GM12878 (cell line): ENCODE measurements around the gene KIF26A. TPM values are rescaled to one million over a fixed set of nuclear protein-coding genes. Genes with fewer than 3 reads are reported as not detected.

ENCODE experiments used
- ATAC-seq: fragments of 200-7000 bp; cut with Tn5 transposase; 3 replicates; pipeline ENCODE4 v1.9.1; 2020; ENCODE audit warnings: mild to moderate bottlenecking, moderate library complexity
- BruUV-seq: library from RNA; stranded (reverse); fragments of 400-500 nt; replicated peaks from 2 replicates; lab custom pipeline; 2021; lab: Mats Ljungman, UMichigan
- CTCF ChIA-PET: fragments of 300-600 bp; sonication (Branson Sonifier 250); formaldehyde crosslinking; extraction: SDS; loops from one replicate; lab custom pipeline; 2021; ENCODE audit warnings: inconsistent platforms; lab: Yijun Ruan, JAX
- POLR2A ChIA-PET: fragments of 350-600 bp; formaldehyde crosslinking; extraction: SDS; loops from one replicate; lab custom pipeline; 2021; ENCODE audit warnings: inconsistent platforms; lab: Charles Lee
- RAD21 ChIA-PET: fragments of 300-600 bp; sonication (Branson Sonifier 250); formaldehyde crosslinking; loops from one replicate; lab custom pipeline; 2023; ENCODE audit warnings: antibody characterized with exemption; ENCODE audit not compliant: unreplicated experiment; lab: Charles Lee
- SMC1A ChIA-PET: fragments of 300-600 bp; sonication (Branson Sonifier 250); formaldehyde crosslinking; loops from one replicate; lab custom pipeline; 2023; ENCODE audit not compliant: unreplicated experiment, uncharacterized antibody; lab: Charles Lee
- DNase-seq: peaks from one replicate; pipeline ENCODE4 v3.0.0-alpha.2; 2011; ENCODE audit warnings: low read depth, low spot score
- FAIRE-seq: peaks from 3 replicates; lab custom pipeline; 2011; peaks lifted over from hg19 to GRCh38; lab: Jason Lieb, UNC
- H2AFZ ChIP-seq: 2 replicates; pipeline ENCODE4 v1.6.0; 2011; ENCODE audit warnings: low read depth, low read length, control low read depth; ENCODE audit not compliant: control insufficient read depth
- H3K27ac ChIP-seq: 2 replicates; pipeline ENCODE4 v1.5.1; 2011; ENCODE audit warnings: control low read depth; ENCODE audit not compliant: control insufficient read depth, insufficient read depth
- H3K27me3 ChIP-seq, 2 experiments: replicated peaks in 1 of 2; 2 replicates each; pipeline versions ENCODE4 v1.6.0 to v1.6.1; 2011; ENCODE audit warnings: low read length in 1 of 2; ENCODE audit not compliant: control insufficient read depth in 2 of 2, insufficient read depth in 2 of 2
- H3K36me3 ChIP-seq, 2 experiments: 2 replicates each; pipeline ENCODE4 v1.5.1; 2011; ENCODE audit warnings: low read length in 1 of 2; ENCODE audit not compliant: control insufficient read depth in 2 of 2, insufficient read depth in 2 of 2
- H3K4me1 ChIP-seq: 2 replicates; pipeline ENCODE4 v1.6.1; 2011; ENCODE audit warnings: mild to moderate bottlenecking, low read length, moderate library complexity, mixed read lengths; ENCODE audit not compliant: control insufficient read depth, insufficient read depth
- H3K4me2 ChIP-seq: 2 replicates; pipeline ENCODE4 v1.6.0; 2011; ENCODE audit warnings: control low read depth; ENCODE audit not compliant: control insufficient read depth, insufficient read depth
- H3K4me3 ChIP-seq: fragments of 200-600 bp; sonication (generic); 2 replicates; pipeline ENCODE4 v1.5.1; 2016
- H3K79me2 ChIP-seq: 2 replicates; pipeline ENCODE4 v1.6.0; 2011; ENCODE audit warnings: low read length; ENCODE audit not compliant: control insufficient read depth, insufficient read depth
- H3K9ac ChIP-seq: 2 replicates; pipeline ENCODE4 v1.8.0; 2011; ENCODE audit warnings: low read length, control low read depth, mixed read lengths; ENCODE audit not compliant: control insufficient read depth, insufficient read depth
- H3K9me3 ChIP-seq: replicated peaks from 3 replicates; pipeline ENCODE4 v1.5.1; 2011; ENCODE audit warnings: mild to moderate bottlenecking, low read length; ENCODE audit not compliant: control insufficient read depth, insufficient read depth
- H4K20me1 ChIP-seq: 2 replicates; pipeline ENCODE4 v1.6.0; 2011; ENCODE audit not compliant: control insufficient read depth, insufficient read depth
- EZH2 ChIP-seq: IDR thresholded peaks from 2 replicates; pipeline ENCODE4 v1.6.1; 2012; ENCODE audit warnings: low read depth, mild to moderate bottlenecking, control low read depth, inconsistent platforms, low read length, borderline replicate concordance; ENCODE audit not compliant: control insufficient read depth
- ZNF217 ChIP-seq: fragments of 450-650 bp; IDR thresholded peaks from 2 replicates; pipeline ENCODE4 v1.6.1; 2017; ENCODE audit warnings: antibody characterized with exemption, mild to moderate bottlenecking
- ZNF274 ChIP-seq: IDR thresholded peaks from one replicate; pipeline ENCODE4 v1.8.0; 2011; ENCODE audit not compliant: insufficient read length, insufficient read depth
- WGBS: methylation state at CpG from one replicate; pipeline ENCODE4 v1.1.6; 2016; ENCODE audit warnings: low lambda C conversion rate; ENCODE audit not compliant: insufficient replicate concordance, insufficient coverage; ENCODE audit errors: missing lambda C conversion rate; 5-methylcytosine and 5-hydroxymethylcytosine counted together
- in situ Hi-C: fragments of 300-500 bp; cut with MboI; formaldehyde crosslinking; loops from 9 replicates; pipeline ENCODE4 v1.14.3; 2018; ENCODE audit warnings: mixed read lengths
- intact Hi-C: fragments of 100-400 bp; cut with micrococcal nuclease; formaldehyde crosslinking; loops from one replicate; pipeline ENCODE4 v1.14.2; 2022; ENCODE audit not compliant: unreplicated experiment
- polyA plus RNA-seq, 11 experiments: library from polyadenylated mRNA; depleted of rRNA in 4 of 11; unstranded in 6 of 11; stranded (reverse) in 5 of 11; fragments of >200 nt; fragmentation: Nextera tagmentation in 4 of 11; fragmentation: Illumina TruSeq in 1 of 11; extraction: Ambion mirVana in 4 of 11; extraction: Trizol in 1 of 11; gene quantifications; 1 replicate in 1 of 11; 2 replicates in 10 of 11; pipeline versions ENCODE4 v1.2.1 to v1.2.3, GENCODE V29; 2011 to 2016; ENCODE audit warnings: inconsistent platforms in 2 of 11, missing spikeins in 2 of 11, low read depth in 1 of 11
- total RNA-seq, 4 experiments: library from RNA; depleted of rRNA in 3 of 4; stranded (reverse); fragments of >200 nt in 3 of 4; fragmentation: Illumina TruSeq in 1 of 4; extraction: Trizol in 1 of 4; gene quantifications; 2 replicates each; pipeline versions ENCODE4 v1.2.1 to v1.2.3, GENCODE V29; 2013 to 2021
- TF ChIP-seq, protein P1 (sequence below): fragments of 150-350 bp; IDR thresholded peaks from 2 replicates; pipeline ENCODE4 v1.6.1; 2016; ENCODE audit warnings: low read depth, low read length

KIF26A gene
- total and polyA plus RNA-seq, 10 of the 15 experiments (the other 5 are each of a cell fraction or from before 2014, with no cell fraction given): 0.05 TPM; not detected in 9

DNA sequence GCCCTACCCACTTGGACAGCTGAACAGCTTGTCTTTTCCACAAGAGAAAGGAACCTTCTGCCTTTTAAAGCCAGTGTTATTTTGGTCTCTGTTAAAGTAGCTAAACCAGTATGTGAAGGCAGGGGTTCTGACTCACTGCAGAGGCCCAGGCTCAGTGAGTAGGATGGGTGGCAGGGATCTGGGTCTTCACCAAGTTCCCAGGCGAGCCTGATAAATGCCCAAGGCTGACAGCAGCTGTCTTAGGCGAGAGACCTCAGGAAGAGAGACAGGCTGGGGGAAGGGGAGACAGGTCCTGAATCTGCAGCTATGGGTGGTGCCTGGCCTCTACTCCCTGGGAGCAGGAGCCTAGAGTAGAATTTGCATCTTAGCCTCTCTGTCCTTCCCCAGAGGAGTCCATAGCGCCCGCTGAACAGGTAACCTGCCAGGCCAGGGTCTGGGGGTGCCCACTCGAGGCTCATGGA is 18.1 kb upstream of the KIF26A start:
- TF ChIP-seq EZH2: no peak
- no peak for TF ChIP-seq ZNF217
- no peak for TF ChIP-seq ZNF274
- TF ChIP-seq, protein P1, sequence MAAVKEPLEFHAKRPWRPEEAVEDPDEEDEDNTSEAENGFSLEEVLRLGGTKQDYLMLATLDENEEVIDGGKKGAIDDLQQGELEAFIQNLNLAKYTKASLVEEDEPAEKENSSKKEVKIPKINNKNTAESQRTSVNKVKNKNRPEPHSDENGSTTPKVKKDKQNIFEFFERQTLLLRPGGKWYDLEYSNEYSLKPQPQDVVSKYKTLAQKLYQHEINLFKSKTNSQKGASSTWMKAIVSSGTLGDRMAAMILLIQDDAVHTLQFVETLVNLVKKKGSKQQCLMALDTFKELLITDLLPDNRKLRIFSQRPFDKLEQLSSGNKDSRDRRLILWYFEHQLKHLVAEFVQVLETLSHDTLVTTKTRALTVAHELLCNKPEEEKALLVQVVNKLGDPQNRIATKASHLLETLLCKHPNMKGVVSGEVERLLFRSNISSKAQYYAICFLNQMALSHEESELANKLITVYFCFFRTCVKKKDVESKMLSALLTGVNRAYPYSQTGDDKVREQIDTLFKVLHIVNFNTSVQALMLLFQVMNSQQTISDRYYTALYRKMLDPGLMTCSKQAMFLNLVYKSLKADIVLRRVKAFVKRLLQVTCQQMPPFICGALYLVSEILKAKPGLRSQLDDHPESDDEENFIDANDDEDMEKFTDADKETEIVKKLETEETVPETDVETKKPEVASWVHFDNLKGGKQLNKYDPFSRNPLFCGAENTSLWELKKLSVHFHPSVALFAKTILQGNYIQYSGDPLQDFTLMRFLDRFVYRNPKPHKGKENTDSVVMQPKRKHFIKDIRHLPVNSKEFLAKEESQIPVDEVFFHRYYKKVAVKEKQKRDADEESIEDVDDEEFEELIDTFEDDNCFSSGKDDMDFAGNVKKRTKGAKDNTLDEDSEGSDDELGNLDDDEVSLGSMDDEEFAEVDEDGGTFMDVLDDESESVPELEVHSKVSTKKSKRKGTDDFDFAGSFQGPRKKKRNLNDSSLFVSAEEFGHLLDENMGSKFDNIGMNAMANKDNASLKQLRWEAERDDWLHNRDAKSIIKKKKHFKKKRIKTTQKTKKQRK: no peak
- H3K79me2 ChIP-seq: no peaks in the 10 kb centered on the region
- WGBS: 17% methylated on average over 5 of the region's 5 CpGs
- CTCF ChIA-PET: no interaction called here
- no peak for DNase-seq
- no peak for ATAC-seq
- no peak overlapping the region for H3K27ac ChIP-seq
- no peaks in the 10 kb centered on the region for H3K9me3 ChIP-seq
- no peak for FAIRE-seq
- intact Hi-C loops (no loop called here), in situ Hi-C loops (no loop called here)
- H3K27me3 ChIP-seq: no peaks in the 10 kb centered on the region; a peak in 1 of 4 replicates
- RAD21 ChIA-PET: no interaction called here
- no TSS peak for BruUV-seq
- H2AFZ ChIP-seq: no peak overlapping the region
- no peak overlapping the region for H3K4me2 ChIP-seq
- no peaks in the 10 kb centered on the region for H3K36me3 ChIP-seq
- POLR2A ChIA-PET: no interaction called here
- H4K20me1 ChIP-seq: no peaks in the 10 kb centered on the region
- H3K4me3 ChIP-seq: no peak overlapping the region
- SMC1A ChIA-PET: no interaction called here
- no peaks in the 10 kb centered on the region for H3K4me1 ChIP-seq
- no peak overlapping the region for H3K9ac ChIP-seq
